A673 (cell line): ENCODE results near the gene SKIC3.

Source experiments
- CTCF ChIP-seq: fragments of 300-800, 200-600 bp; sonication (generic); conservative IDR thresholded peaks from 2 replicates; pipeline ENCODE4 v1.5.1; 2017; ENCODE audit warnings: low read depth, mild to moderate bottlenecking, antibody characterized with exemption, low read length, moderate library complexity, mixed read lengths
- EZH2 ChIP-seq: fragments of 200-600 bp; sonication (generic); IDR thresholded peaks from 2 replicates; pipeline ENCODE4 v1.6.1; 2017; ENCODE audit warnings: borderline replicate concordance, low read depth, mild to moderate bottlenecking, mixed read lengths, antibody characterized with exemption, low read length; ENCODE audit not compliant: poor library complexity, severe bottlenecking

GRCh38 chr5:95564450-95564849, 9.7 kb upstream of the SKIC3 start:
- TF ChIP-seq CTCF (no peak), EZH2 (no peak)
